Measurements from ENCODE around the gene SHC2. TPM values are rescaled to one million over a fixed set of nuclear protein-coding genes. Genes with fewer than 3 reads are reported as not detected.

SHC2 gene
- total and polyA plus RNA-seq, 2 experiments from 2014 or later, result 2.2 to 4.6 TPM

- TF ChIP-seq ZNF462 (CRISPR knock-in tag; IDR thresholded peaks at IDR 0.05), result no peak
- TF ChIP-seq EZH2 (IDR thresholded peaks at IDR 0.05; ENCODE audit: low read depth, unreplicated experiment), result no peak
- no peak for TF ChIP-seq ZNF331 (CRISPR knock-in tag; IDR thresholded peaks at IDR 0.05; ENCODE audit: low read depth)
- no peak for TF ChIP-seq EZH2phosphoT487 (IDR thresholded peaks at IDR 0.05; ENCODE audit: unreplicated experiment)
These were observed 36.6 kb upstream of the SHC2 start (continued) for GRCh38 chr19:497491-497868.

- H3K36me3 Mint-ChIP-seq (ENCODE audit: low read depth), result peaks cover 2% of the 10 kb centered on the region; the same call in 2 of the 3 replicates
- peaks cover 8% of the 10 kb centered on the region for H3K4me1 Mint-ChIP-seq
- peaks cover 12% of the 10 kb centered on the region for H3K9me3 Mint-ChIP-seq
- H3K27ac Mint-ChIP-seq, result no peak overlapping the region
- Histone ChIP-seq H3K79me2 (replicated peaks; ENCODE audit: insufficient read depth) (no peaks in the 10 kb centered on the region), H3K27me3 (ENCODE audit: insufficient read depth) (peaks cover 42% of the 10 kb centered on the region), H2AFZ (no peak overlapping the region), H3K36me3 (ENCODE audit: insufficient read depth) (no peaks in the 10 kb centered on the region), H3K4me3 (peak overlapping the region; percentile 64), H3K4me2 (peak overlapping the region; percentile 81), H3F3A (replicated peaks; ENCODE audit: low read depth) (peaks cover 3% of the 10 kb centered on the region; the same call in 1 of the 2 replicates), H3K9me2 (ENCODE audit: insufficient read depth) (no peaks in the 10 kb centered on the region), H3K27ac (ENCODE audit: low read depth) (no peak overlapping the region), H3K4me1 (ENCODE audit: insufficient read depth) (no peaks in the 10 kb centered on the region), H4K20me1 (replicated peaks; ENCODE audit: insufficient read depth) (no peaks in the 10 kb centered on the region)
- DNase-seq (ENCODE audit: low spot score), result peak; percentile 50
- H3K27me3 Mint-ChIP-seq (ENCODE audit: insufficient read depth, low read depth, poor library complexity), result peaks cover 41% of the 10 kb centered on the region
- H3K4me3 Mint-ChIP-seq, result peak overlapping the region; percentile 63; the same call in 2 of the 3 replicates
- TF ChIP-seq POLR2AphosphoS5 (IDR thresholded peaks at IDR 0.05; ENCODE audit: low read depth) (no peak), ZNF462 (CRISPR knock-in tag; IDR thresholded peaks at IDR 0.05) (no peak), NANOG (IDR thresholded peaks at IDR 0.05; ENCODE audit: borderline replicate concordance) (no peak), EZH2 (IDR thresholded peaks at IDR 0.05; ENCODE audit: low read depth, unreplicated experiment) (no peak), STAT1 (IDR thresholded peaks at IDR 0.05; ENCODE audit: unreplicated experiment) (no peak)
- ATAC-seq, result no peak
These were observed 36.2 kb upstream of the SHC2 start for GRCh38 chr19:496986-497385.

Data from GM23338 (cell line).